Glomerular endothelial cell (primary cell): ENCODE data around the gene SP140. TPM values are rescaled to one million over a fixed set of nuclear protein-coding genes. Genes with fewer than 3 reads are reported as not detected.

Experiments used
- DNase-seq: peaks from one replicate; pipeline ENCODE4 v3.0.0-alpha.2; 2011; ENCODE audit warnings: low read depth, low spot score; ENCODE audit errors: extremely low read depth
- total RNA-seq: library from RNA; depleted of rRNA; stranded (reverse); fragments of >200 nt; gene quantifications from 2 replicates; pipeline ENCODE4 v1.2.3, GENCODE V29; 2015

The SP140 gene
- total RNA-seq, result 0.10 TPM in 1 of 2 replicates, not detected in the other

GRCh38 chr2:230225486-230225885 is at the start of gene SP140:
SP140 (plus strand) TSS chr2:230225736; CDS start chr2:230225845, 109 bp downstream.
- DNase-seq, result no peak

- DNase-seq, result no peak
These were observed 48.5 kb upstream of the SP140 start for GRCh38 chr2:230176996-230177395.

- DNase-seq, result no peak
These were observed 46.7 kb upstream of the SP140 start for GRCh38 chr2:230178546-230179485.

- DNase-seq, result no peak
These were observed 45.6 kb upstream of the SP140 start for GRCh38 chr2:230179907-230180306.

GRCh38 chr2:230181195-230181594 is 44.3 kb upstream of the SP140 start:
- no peak for DNase-seq

GRCh38 chr2:230184727-230185578 is 40.6 kb upstream of the SP140 start:
- DNase-seq, result no peak

- DNase-seq, result no peak
These were observed 23.0 kb upstream of the SP140 start for GRCh38 chr2:230202430-230203109.

GRCh38 chr2:230203110-230203676 is 22.3 kb upstream of the SP140 start:
- DNase-seq, result no peak

- no peak for DNase-seq
These were observed 20.5 kb upstream of the SP140 start for GRCh38 chr2:230205034-230205433.

- no peak for DNase-seq
These were observed 19.8 kb upstream of the SP140 start for GRCh38 chr2:230205721-230206120.

- no peak for DNase-seq
These were observed 17.0 kb upstream of the SP140 start for GRCh38 chr2:230208576-230208975.

GRCh38 chr2:230209422-230210051 is 16.0 kb upstream of the SP140 start:
- no peak for DNase-seq

- no peak for DNase-seq
These were observed 9.0 kb upstream of the SP140 start for GRCh38 chr2:230216489-230216888.

GRCh38 chr2:230217424-230217823 is 8.1 kb upstream of the SP140 start:
- DNase-seq, result no peak

- no peak for DNase-seq
These were observed 7.1 kb upstream of the SP140 start for GRCh38 chr2:230218421-230218820.

- no peak for DNase-seq
These were observed 5.9 kb upstream of the SP140 start, which contains the start of gene SP110 for GRCh38 chr2:230219419-230220331. SP110 (minus strand) TSS chr2:230219984; CDS start chr2:230216927, 3,057 bp downstream.

- DNase-seq, result no peak
These were observed 5.1 kb upstream of the SP140 start for GRCh38 chr2:230220347-230220969.

- DNase-seq, result no peak
These were observed 4.0 kb upstream of the SP140 start for GRCh38 chr2:230221493-230221892.
